GM12875 (cell line): ENCODE measurements around the gene DLL3.
"Not testable (repeated sequence)": the region's sequence is repeated elsewhere in the genome, so short reads cannot be mapped to it uniquely, and the experiment has no call there.

Experiments used
- H3K4me3 ChIP-seq: one replicate; pipeline ENCODE4 v1.5.1; 2011; ENCODE audit warnings: low read depth, low read length, control low read depth
- TF ChIP-seq, protein P1 (sequence below): IDR thresholded peaks from 2 replicates; pipeline ENCODE4 v1.5.1; 2011; ENCODE audit warnings: low read depth, mild to moderate bottlenecking, control low read depth, inconsistent platforms, low read length, moderate library complexity, borderline replicate concordance; ENCODE audit not compliant: insufficient read depth

DLL3 gene, protein sequence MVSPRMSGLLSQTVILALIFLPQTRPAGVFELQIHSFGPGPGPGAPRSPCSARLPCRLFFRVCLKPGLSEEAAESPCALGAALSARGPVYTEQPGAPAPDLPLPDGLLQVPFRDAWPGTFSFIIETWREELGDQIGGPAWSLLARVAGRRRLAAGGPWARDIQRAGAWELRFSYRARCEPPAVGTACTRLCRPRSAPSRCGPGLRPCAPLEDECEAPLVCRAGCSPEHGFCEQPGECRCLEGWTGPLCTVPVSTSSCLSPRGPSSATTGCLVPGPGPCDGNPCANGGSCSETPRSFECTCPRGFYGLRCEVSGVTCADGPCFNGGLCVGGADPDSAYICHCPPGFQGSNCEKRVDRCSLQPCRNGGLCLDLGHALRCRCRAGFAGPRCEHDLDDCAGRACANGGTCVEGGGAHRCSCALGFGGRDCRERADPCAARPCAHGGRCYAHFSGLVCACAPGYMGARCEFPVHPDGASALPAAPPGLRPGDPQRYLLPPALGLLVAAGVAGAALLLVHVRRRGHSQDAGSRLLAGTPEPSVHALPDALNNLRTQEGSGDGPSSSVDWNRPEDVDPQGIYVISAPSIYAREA

DNA sequence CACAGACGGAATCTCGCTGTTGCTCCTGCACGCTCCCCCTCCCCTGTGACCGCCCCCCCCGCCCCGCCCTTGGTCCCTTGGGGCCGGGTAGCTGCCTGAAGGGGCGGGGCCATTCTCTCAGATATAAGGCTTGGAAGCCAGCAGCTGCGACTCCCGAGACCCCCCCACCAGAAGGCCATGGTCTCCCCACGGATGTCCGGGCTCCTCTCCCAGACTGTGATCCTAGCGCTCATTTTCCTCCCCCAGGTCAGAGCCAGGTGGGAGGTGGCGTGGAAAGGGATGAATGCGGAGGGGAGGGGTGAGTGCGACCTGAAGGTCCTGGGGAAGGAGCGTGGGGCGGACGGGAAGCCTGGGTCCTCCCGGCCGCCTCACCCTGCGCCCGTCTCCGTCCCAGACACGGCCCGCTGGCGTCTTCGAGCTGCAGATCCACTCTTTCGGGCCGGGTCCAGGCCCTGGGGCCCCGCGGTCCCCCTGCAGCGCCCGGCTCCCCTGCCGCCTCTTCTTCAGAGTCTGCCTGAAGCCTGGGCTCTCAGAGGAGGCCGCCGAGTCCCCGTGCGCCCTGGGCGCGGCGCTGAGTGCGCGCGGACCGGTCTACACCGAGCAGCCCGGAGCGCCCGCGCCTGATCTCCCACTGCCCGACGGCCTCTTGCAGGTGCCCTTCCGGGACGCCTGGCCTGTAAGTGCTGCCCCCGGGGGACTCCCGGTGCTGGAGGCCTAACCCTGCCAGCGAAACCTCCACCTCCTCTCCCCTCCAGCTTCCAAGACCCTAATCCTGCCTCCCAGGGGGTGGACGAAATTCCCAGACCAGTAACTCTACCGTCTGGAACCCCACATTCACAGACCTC lies at the start of gene DLL3:
Gene DLL3 (plus strand): TSS at position 150 of the 845 bp plus-strand sequence. CDS start 28 bp downstream, at position 178.
- H3K4me3 ChIP-seq, result peak within 1 kb of the TSS; percentile 12
- TF ChIP-seq, protein P1, sequence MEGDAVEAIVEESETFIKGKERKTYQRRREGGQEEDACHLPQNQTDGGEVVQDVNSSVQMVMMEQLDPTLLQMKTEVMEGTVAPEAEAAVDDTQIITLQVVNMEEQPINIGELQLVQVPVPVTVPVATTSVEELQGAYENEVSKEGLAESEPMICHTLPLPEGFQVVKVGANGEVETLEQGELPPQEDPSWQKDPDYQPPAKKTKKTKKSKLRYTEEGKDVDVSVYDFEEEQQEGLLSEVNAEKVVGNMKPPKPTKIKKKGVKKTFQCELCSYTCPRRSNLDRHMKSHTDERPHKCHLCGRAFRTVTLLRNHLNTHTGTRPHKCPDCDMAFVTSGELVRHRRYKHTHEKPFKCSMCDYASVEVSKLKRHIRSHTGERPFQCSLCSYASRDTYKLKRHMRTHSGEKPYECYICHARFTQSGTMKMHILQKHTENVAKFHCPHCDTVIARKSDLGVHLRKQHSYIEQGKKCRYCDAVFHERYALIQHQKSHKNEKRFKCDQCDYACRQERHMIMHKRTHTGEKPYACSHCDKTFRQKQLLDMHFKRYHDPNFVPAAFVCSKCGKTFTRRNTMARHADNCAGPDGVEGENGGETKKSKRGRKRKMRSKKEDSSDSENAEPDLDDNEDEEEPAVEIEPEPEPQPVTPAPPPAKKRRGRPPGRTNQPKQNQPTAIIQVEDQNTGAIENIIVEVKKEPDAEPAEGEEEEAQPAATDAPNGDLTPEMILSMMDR, result no peak

DNA sequence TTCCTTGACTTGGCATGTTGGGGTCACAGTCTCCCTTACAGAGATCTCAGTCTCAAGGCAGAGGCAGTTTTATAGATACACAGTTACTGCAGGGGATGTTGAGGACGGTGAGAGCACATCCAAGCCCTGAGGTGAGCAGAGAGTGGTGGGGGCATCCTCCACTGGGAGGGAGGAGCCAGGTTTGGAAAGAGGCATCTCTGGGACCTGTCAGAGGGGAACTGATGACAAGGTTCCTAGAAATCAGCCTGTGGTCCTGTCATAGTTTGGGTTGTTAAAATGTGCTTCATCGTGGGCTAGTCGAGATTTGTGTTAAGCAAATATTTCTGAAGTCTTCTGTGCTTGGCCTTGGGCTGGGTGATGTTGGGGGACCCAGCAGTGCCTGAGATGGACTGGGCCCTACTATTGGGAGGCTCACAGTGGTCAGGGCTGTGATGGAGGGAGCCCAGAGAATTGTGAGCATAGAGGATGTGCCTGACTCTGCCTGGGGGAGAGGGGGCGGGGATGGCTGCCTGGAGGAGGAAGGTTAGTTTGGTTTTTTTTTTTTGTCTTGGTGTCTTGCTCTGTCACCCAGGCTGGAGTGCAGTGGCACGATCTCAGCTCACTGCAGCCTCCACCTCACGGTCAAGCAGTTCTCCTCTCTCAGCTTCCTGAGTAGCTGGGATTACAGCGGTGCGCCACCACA lies 49.5 kb upstream of the DLL3 start:
- H3K4me3 ChIP-seq, result peak overlapping the region; percentile 15
- TF ChIP-seq, protein P1, result no peak

DNA sequence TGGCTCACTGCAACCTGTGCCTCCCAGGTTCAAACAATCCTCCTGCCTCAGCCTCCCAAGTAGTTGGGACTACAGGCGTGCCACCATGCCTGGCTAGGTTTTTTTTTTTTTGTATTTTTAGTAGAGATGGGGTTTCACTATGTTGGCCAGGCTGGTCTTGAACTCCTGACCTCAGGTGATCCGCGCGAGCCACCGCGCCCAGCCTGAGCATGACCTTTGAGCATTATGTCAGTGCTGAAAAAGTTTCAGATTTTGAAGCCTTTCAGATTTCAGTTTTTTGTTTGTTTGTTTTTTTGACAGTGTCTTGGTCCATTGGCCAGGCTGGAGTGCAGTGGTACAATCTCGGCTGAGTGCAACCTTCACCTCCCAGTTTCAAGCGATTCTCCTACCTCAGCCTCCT lies 47.5 kb upstream of the DLL3 start:
- not testable (repeated sequence) for H3K4me3 ChIP-seq

DNA sequence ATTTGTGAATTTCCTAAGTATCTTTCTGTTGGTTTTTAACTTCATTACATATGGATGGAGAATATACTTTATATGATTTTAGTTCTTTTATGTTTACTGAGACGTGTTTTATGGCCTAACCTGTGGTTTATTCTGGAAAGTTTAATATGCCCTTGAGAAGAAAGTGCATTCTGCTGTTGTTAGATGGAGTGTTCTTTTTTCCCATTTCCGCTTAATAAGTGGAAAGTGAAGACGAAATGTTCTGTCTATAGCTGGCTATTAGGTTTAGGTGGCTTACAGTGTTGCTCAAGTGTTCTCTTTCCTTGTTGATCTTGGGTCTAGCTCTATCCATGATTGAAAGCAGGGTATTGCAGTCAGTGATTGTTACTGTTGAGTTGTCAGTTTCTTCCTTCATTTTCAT lies 35.3 kb upstream of the DLL3 start:
- no peak overlapping the region for H3K4me3 ChIP-seq
- TF ChIP-seq, protein P1, result no peak

DNA sequence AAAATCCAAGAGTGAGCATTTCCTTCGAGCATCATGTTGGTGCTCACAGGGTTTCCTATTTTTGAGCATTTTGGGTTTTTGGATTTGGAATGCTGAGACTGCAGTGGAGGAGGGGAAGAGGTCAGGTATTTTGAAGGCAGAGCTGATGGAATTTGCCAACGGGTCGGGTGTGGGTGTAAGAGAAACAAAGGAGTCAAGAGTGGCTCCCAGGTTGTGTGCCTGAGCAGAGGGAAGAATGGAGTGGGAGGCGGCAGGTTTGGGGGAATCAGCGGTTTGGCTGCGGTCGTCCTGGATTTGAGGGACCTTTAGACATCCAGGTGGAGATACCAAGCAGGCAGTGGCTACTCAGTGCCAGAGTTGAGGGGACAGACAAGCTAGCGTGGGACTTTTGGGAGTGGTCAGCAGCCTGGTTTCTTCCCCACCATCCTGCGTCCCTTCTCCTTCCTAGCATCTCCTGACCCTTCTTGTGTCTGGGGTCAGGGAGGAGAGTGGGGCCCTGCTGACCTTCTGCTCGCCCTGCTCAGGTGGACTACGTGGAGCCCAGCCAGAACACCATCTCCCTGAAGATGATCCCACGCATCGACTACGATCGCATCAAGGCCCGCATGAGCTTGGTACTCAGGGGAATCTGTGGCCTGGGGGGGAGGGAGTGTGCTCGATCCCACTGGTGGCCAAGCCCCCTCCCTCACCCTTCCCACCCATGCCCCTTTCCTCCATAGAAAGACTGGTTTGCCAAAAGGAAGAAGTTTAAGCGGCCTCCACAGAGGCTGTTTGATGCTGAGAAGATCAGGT lies 32.6 kb upstream of the DLL3 start:
- H3K4me3 ChIP-seq, result peak overlapping the region; percentile 5
- TF ChIP-seq, protein P1, result no peak

DNA sequence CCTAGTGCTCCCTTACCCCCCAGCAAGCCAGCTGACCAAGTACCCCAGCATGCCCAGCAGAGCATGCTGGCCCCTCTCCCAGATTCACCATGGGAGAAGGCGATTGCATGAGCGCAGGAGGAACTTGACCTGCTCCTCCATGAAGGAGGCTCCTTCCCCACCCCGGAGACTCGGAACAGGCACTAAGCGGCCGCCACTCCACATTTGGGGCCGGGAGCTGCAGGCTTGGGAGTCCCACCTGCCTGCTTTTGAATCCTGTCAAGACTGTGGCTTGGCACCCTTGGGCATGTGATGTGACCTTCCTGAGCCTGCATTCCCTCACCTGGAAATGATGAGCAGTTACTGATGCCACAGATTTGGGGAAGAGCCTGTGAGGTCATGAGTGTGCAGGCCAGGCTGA lies 30.8 kb upstream of the DLL3 start:
- TF ChIP-seq, protein P1, result no peak
- H3K4me3 ChIP-seq, result no peak overlapping the region
